Endothelial cell of umbilical vein (primary cell): Measurements from ENCODE around the gene ALDH8A1. TPM values are rescaled to one million over a fixed set of nuclear protein-coding genes. Genes with fewer than 3 reads are reported as not detected.

Experiments
- BruUV-seq: library from RNA; stranded (reverse); fragments of 400-500 nt; replicated peaks from 2 replicates; lab custom pipeline; 2021; lab: Mats Ljungman, UMichigan
- CTCF ChIA-PET: fragments of 300-600, 350-600 bp; sonication (Branson Sonifier 250); formaldehyde crosslinking; loops from one replicate; lab custom pipeline; 2021; ENCODE audit warnings: antibody characterized with exemption, inconsistent platforms; lab: Charles Lee
- POLR2A ChIA-PET: fragments of 300-600, 350-600 bp; sonication (Branson Sonifier 250); formaldehyde crosslinking; loops from one replicate; lab custom pipeline; 2021; ENCODE audit warnings: antibody characterized with exemption, inconsistent platforms; lab: Charles Lee
- DNase-seq: peaks from one replicate; pipeline ENCODE4 v3.0.0-alpha.2; 2011; ENCODE audit warnings: low read depth, low spot score
- FAIRE-seq: peaks from 2 replicates; lab custom pipeline; 2011; peaks lifted over from hg19 to GRCh38; lab: Jason Lieb, UNC
- H2AFZ ChIP-seq: 2 replicates; pipeline ENCODE4 v1.6.0; 2012; ENCODE audit warnings: low read depth, low read length, control low read depth, inconsistent platforms
- H3K27ac ChIP-seq: 2 replicates; pipeline ENCODE4 v1.5.1; 2011; ENCODE audit warnings: low read depth, mild to moderate bottlenecking, control low read depth, low read length, moderate library complexity; ENCODE audit not compliant: insufficient read depth
- H3K27me3 ChIP-seq, 2 experiments: 2 replicates each; pipeline versions ENCODE4 v1.6.0 to v1.6.1; 2011; ENCODE audit warnings: low read length in 2 of 2, mixed read lengths in 1 of 2; ENCODE audit not compliant: control insufficient read depth in 2 of 2, insufficient read depth in 2 of 2
- H3K36me3 ChIP-seq, 2 experiments: 2 replicates in 1 of 2; 3 replicates in 1 of 2; pipeline ENCODE4 v1.5.1; 2011; ENCODE audit warnings: low read length in 2 of 2, mild to moderate bottlenecking in 1 of 2, moderate library complexity in 1 of 2; ENCODE audit not compliant: control insufficient read depth in 2 of 2, insufficient read depth in 2 of 2; ENCODE audit errors: extremely low read depth in 1 of 2
- H3K4me1 ChIP-seq: 3 replicates; pipeline ENCODE4 v1.5.1; 2011; ENCODE audit warnings: mild to moderate bottlenecking, low read length; ENCODE audit not compliant: control insufficient read depth, insufficient read depth; ENCODE audit errors: extremely low read depth
- H3K4me2 ChIP-seq: 2 replicates; pipeline ENCODE4 v1.6.1; 2011; ENCODE audit warnings: low read length, control low read depth, mixed read lengths; ENCODE audit not compliant: insufficient read depth
- H3K4me3 ChIP-seq, 3 experiments: fragments of 200-600 bp in 1 of 3; sonication (generic), shearing (Covaris generic) in 1 of 3; replicated peaks in 1 of 3; 2 replicates each; pipeline ENCODE4 v1.5.1; 2011 to 2016; ENCODE audit warnings: control low read depth in 3 of 3, low read length in 3 of 3, mild to moderate bottlenecking in 2 of 3, inconsistent platforms in 1 of 3, low read depth in 1 of 3, moderate library complexity in 1 of 3; ENCODE audit not compliant: insufficient read depth in 1 of 3
- H3K79me2 ChIP-seq: 2 replicates; pipeline ENCODE4 v1.6.0; 2012; ENCODE audit warnings: low read length, inconsistent platforms; ENCODE audit not compliant: control insufficient read depth, insufficient read depth
- H3K9ac ChIP-seq: replicated peaks from 2 replicates; pipeline ENCODE3; 2011; ENCODE audit warnings: low read length, control low read depth; ENCODE audit not compliant: insufficient read depth; ENCODE audit errors: extremely low read depth
- H3K9me1 ChIP-seq: replicated peaks from 3 replicates; pipeline ENCODE4 v1.6.0; 2011; ENCODE audit warnings: mild to moderate bottlenecking, low read length; ENCODE audit not compliant: control insufficient read depth, insufficient read depth; ENCODE audit errors: extremely low read depth
- H3K9me3 ChIP-seq: replicated peaks from 2 replicates; pipeline ENCODE4 v1.5.1; 2012; ENCODE audit warnings: low read length, inconsistent platforms; ENCODE audit not compliant: control insufficient read depth, insufficient read depth
- H4K20me1 ChIP-seq: replicated peaks from 2 replicates; pipeline ENCODE3; 2011; ENCODE audit warnings: mild to moderate bottlenecking, low read length; ENCODE audit not compliant: control insufficient read depth, insufficient read depth; ENCODE audit errors: extremely low read depth
- CTCF ChIP-seq, 2 donors: IDR thresholded peaks; 1 replicate in 1 of 2; 2 replicates in 1 of 2; pipeline ENCODE4 v1.5.1; 2011; ENCODE audit warnings: low read length in 2 of 2, mild to moderate bottlenecking in 2 of 2, moderate library complexity in 2 of 2, control low read depth in 1 of 2, inconsistent platforms in 1 of 2, low read depth in 1 of 2; ENCODE audit not compliant: insufficient read depth in 1 of 2; ENCODE audit errors: extremely low read depth in 1 of 2
- EZH2 ChIP-seq: IDR thresholded peaks from 2 replicates; pipeline ENCODE4 v1.6.1; 2012; ENCODE audit warnings: borderline replicate concordance, low read depth, mild to moderate bottlenecking, moderate library complexity, low read length, inconsistent platforms; ENCODE audit not compliant: severe bottlenecking
- FOS ChIP-seq: IDR thresholded peaks from 2 replicates; pipeline ENCODE4 v1.6.1; 2011; ENCODE audit warnings: mild to moderate bottlenecking, low read length, moderate library complexity, borderline replicate concordance; ENCODE audit not compliant: insufficient read depth
- GATA2 ChIP-seq: IDR thresholded peaks from 2 replicates; pipeline ENCODE4 v1.7.0; 2011; ENCODE audit warnings: low read depth, mild to moderate bottlenecking, moderate library complexity, mixed read lengths, low read length; ENCODE audit not compliant: insufficient read length, insufficient read depth
- JUN ChIP-seq: IDR thresholded peaks from 2 replicates; pipeline ENCODE4 v1.6.1; 2011; ENCODE audit warnings: borderline replicate concordance, low read depth; ENCODE audit not compliant: insufficient read length, insufficient read depth
- MAX ChIP-seq: IDR thresholded peaks from 2 replicates; pipeline ENCODE4 v1.6.1; 2011; ENCODE audit not compliant: insufficient read depth, insufficient read length
- MYC ChIP-seq: IDR thresholded peaks from one replicate; pipeline ENCODE4 v1.6.1; 2011; ENCODE audit warnings: mild to moderate bottlenecking, low read depth, low read length
- POLR2A ChIP-seq: IDR thresholded peaks from 2 replicates; pipeline ENCODE4 v1.6.1; 2012; ENCODE audit warnings: low read depth, mild to moderate bottlenecking, control low read depth, low read length
- POLR2AphosphoS5 ChIP-seq: IDR thresholded peaks from 2 replicates; pipeline ENCODE4 v1.6.1; 2012; ENCODE audit warnings: low read depth, mild to moderate bottlenecking, control low read depth, low read length, moderate library complexity; ENCODE audit not compliant: insufficient read depth
- dilution Hi-C: fragments of 300-500 bp; cut with MboI; formaldehyde crosslinking; loops from one replicate; pipeline ENCODE4 v1.15.0; 2019; ENCODE audit warnings: low sequenced_read_pairs; ENCODE audit not compliant: extremely low pct_ligation_motif_present
- intact Hi-C: fragments of 100-400 bp; cut with micrococcal nuclease; formaldehyde crosslinking; loops from one replicate; pipeline ENCODE4 v1.10.0; 2022
- polyA plus RNA-seq, 4 experiments: library from polyadenylated mRNA; depleted of rRNA in 3 of 4; stranded (reverse) in 3 of 4; unstranded in 1 of 4; fragments of >200 nt; gene quantifications; 2 replicates each; pipeline versions ENCODE4 v1.2.1 to v1.2.3, GENCODE V29; 2011 to 2012; ENCODE audit warnings: missing spikeins in 1 of 4
- total RNA-seq: library from RNA; stranded (reverse); gene quantifications from 2 replicates; pipeline ENCODE4 v1.2.3, GENCODE V29; 2021

Gene ALDH8A1
- total and polyA plus RNA-seq, 2 donors (not counting 3 experiments of a cell fraction or from before 2014, with no cell fraction given): 0.08 to 0.95 TPM

GRCh38 chr6:134932535-134933470 is 17.1 kb downstream of the ALDH8A1 start:
- POLR2A ChIA-PET: no interaction called here
- dilution Hi-C loops (no loop called here), intact Hi-C loops (no loop called here)
- TF ChIP-seq CTCF (IDR thresholded peaks at IDR 0.05; ENCODE audit: extremely low read depth in 1 of 2, insufficient read depth in 1 of 2, low read depth in 1 of 2, low read length in 2 of 2) (no peak), FOS (no peak), JUN (no peak), POLR2AphosphoS5 (no peak), GATA2 (no peak), MYC (no peak), MAX (no peak), POLR2A (no peak), EZH2 (no peak)
- Histone ChIP-seq H3K27me3 (no peaks in the 10 kb centered on the region), H3K4me2 (no peak overlapping the region), H3K4me1 (no peaks in the 10 kb centered on the region), H3K9me1 (no peaks in the 10 kb centered on the region), H3K79me2 (no peaks in the 10 kb centered on the region), H3K36me3 (no peaks in the 10 kb centered on the region), H4K20me1 (no peaks in the 10 kb centered on the region), H3K27ac (no peak overlapping the region), H3K9me3 (no peaks in the 10 kb centered on the region), H3K9ac (no peak overlapping the region), H3K4me3 (no peak overlapping the region), H2AFZ (no peak overlapping the region)
- CTCF ChIA-PET: interaction anchor here (0.6 to 1.6 kb wide), 3 partner anchors 8 to 823 kb away, joined by 3 to 11 read pairs (median 4); no protein-coding TSS in a partner anchor
- BruUV-seq: no TSS peak
- no peak for FAIRE-seq
- DNase-seq: no peak
